A204.1 (cell line): Measurements from ENCODE around the gene PLCH1.

Source experiments
- FAIRE-seq: peaks from 2 replicates; lab custom pipeline; 2012; peaks lifted over from hg19 to GRCh38; lab: Jason Lieb, UNC

The PLCH1 gene

GRCh38 chr3:155682426-155683343 lies 62.2 kb downstream of the PLCH1 start:
- FAIRE-seq, result no peak

DNA sequence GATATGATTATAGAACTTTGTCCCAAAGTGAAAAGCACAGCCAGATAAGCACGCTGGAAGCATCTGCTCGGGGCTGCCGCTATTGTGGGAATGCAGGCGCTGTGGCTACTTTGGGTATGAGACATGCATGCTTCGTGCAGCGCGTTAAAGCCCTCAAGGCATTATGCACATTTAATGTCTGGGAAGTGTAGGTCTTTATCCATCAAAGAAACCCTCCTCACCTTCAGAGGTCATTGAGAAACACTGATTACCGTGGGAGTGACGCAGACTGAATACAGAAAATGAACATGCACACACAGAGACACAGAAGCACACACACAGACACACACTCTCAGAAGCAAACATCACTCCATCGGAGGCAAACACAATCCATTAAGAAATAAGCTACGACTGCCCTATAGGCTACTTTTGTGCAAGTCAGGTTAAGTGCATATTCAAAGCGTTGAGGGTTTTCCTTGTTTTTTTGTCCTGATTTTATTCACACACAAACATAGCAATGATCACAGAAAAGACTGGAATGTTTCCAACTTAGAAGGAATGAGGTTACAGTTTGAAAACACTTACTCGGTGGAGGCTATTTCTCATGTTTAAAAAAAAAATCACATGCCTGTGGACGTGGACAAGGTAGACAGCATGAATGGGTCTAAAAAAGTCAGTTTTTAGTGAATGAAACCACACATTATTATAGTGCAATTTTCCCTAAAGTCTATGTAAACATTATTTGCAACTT lies 68.5 kb downstream of the PLCH1 start:
- no peak for FAIRE-seq

DNA sequence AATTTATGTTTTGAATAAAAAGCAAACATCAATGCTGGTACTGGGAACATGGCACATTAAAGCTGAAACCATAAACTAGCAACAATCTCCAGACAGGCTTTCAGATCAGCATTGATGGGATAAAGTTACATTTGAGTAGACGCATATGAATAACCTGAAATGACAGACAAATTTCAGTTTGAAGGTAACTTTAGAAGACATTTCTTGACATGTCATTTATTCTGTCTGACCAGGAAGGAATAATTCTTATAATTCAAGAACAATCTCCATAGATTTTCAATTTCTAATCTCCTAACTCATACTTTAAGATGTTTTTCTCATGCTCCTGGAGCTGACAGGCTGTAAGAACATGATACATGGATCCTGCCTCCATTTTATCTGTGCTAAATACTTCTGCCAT lies 69.8 kb downstream of the PLCH1 start:
- no peak for FAIRE-seq

- FAIRE-seq, result no peak
Observed at GRCh38 chr3:155673421-155673820, 71.5 kb downstream of the PLCH1 start.

DNA sequence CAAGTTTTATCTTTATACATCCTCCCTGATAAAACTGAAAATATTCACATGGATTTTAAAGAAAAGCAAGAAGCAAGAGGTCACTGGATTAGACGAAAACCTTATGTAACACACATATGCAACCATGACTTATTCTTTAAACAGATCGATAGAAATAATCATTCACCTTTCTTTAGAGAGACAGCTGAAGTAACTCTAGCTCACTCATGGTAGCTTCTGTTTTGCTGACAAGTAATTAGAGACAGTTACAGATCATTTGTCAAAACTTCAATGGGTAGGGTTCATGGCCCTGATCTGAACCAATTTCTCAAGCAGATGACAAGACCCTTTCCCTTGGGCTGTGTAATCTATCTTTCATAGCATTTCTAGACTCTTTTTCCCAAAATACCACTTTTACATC lies 74.5 kb downstream of the PLCH1 start:
- no peak for FAIRE-seq

- FAIRE-seq, result no peak
Observed at GRCh38 chr3:155667988-155668387, 76.9 kb downstream of the PLCH1 start.

- no peak for FAIRE-seq
Observed at GRCh38 chr3:155664925-155665695, 79.8 kb downstream of the PLCH1 start.

DNA sequence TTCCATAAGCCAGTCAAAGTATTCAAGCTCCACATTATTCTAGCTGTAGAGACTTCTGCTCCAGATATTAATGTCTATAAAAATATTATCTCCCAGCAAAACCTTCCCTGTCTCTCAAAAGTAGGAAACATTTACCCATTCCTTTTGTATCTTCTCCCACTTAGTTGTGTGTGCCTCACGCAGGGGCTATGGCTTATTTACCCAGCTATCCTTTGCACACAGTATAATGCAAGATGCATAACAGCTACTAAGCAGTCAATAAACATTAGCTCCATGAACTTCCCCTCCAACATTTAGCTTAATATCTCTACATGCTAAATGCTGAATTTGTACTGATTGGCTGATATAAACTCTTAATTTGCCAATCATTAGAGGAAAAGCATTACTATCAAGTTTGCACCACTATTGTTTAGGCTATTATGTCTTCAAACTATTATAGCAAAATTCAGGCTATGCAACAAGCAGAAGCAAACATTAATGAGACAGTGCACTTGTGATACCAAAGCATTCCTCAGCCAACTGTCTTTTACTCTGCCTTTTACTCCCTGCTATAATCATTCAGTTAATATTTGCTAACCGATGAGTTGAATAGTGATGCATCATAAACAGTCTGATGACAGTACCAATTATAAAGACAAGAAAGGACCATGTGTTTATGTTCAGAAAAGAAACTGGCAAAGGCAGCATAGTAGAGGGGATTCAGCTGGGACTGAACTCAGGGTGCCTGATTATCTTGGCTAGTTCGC lies 81.2 kb downstream of the PLCH1 start:
- FAIRE-seq, result no peak

DNA sequence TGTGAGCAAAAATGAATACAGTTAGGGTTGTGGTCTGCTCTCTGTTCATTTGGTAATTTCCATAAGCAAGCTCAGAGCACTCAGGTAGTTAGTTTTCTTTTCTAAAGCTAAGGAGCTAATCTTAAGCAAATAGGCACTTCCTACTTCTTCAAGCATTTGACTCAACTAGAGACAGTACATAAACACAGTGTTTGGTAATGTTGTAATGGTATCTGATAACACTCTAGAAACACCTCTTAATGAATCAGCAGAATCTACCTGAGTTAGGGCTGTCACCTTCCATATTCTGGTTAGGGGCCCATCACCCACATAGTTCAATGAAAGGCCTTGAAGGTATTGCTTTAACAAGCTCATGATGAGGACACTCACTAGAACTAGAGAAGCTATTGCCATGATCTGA lies 83.1 kb downstream of the PLCH1 start:
- FAIRE-seq, result no peak

- no peak for FAIRE-seq
Observed at GRCh38 chr3:155661042-155661441, 83.8 kb downstream of the PLCH1 start.

DNA sequence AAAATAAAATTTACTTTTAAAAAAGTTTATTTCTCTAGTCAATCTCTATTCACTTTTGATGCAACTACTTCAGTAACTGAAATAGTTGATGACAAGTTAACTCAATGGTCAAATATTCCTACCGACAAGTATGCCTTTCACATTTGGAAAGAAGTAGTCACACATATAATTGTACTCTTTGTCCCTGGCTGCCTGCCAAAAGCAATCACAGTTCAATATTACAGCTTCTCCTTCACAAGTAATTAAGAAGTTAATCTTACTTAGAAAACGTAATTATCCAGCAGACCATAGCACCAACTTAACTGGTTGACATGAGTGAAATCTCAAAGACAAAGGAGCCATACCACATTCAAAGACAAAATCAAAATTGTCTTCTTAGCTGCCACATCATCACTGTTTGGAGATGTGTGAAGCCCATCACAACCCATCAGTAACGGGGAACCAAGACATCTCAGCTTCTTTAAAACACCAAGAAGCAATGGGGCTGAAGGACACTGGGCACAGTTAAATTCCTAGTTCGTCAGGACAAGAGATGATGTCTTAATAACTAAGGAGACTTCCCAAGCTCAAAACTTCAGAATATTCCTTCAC lies 86.1 kb downstream of the PLCH1 start:
- FAIRE-seq, result no peak

DNA sequence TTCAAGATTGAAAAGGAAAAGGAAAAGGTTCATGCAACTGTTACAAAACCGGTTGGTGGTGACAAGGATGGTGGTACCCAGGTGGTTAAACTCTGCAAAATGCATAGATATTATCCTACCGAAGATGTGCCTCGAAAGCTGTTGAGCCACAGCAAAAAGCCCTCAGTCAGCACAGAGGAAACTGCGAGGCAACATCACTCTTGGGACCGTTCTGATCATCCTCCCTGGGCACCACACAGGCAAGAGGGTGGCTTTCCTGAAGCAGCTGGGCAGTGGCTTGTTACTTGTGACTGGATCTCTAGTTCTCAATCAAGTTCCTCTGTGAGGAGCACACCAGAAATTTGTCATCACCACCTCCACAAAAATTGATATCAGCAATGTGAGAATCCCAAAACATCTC lies 86.9 kb downstream of the PLCH1 start:
- no peak for FAIRE-seq

DNA sequence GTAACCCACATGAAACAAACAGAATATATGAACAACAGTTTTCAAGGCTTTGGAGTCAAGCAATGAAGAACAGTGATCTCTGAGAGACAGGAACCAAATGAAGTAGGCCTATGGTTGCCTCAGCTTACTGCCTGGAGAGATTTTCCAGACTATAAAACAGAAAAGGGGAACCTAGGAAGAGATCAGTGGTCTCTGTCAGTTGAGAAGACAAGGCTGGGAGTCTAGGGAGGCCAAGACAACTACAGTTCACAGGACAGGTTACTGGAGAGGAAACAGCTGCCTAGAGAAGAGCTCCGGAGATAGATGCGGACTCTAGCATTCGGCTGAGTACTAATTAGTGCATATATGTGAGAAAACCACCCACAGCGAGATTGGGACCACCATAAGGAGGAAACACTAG lies 87.7 kb downstream of the PLCH1 start:
- no peak for FAIRE-seq

DNA sequence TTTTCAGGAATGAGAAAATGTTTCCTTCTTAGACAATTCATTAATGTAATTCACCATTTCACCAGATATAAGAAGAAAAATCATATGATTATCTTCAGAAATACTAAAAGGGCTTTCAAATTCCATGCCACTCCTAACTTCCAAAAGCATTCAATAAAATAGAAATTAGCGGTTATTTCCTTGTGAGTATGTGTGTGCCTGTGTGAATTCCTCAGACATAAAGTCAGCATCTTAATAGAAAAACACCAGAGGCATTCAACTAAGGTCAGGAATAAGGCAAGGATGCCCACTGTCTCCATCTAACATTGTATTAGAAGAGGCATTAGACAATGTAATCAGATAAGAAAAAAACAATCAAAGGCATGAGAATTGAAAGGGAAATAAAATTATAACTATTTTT lies 88.4 kb downstream of the PLCH1 start:
- no peak for FAIRE-seq

DNA sequence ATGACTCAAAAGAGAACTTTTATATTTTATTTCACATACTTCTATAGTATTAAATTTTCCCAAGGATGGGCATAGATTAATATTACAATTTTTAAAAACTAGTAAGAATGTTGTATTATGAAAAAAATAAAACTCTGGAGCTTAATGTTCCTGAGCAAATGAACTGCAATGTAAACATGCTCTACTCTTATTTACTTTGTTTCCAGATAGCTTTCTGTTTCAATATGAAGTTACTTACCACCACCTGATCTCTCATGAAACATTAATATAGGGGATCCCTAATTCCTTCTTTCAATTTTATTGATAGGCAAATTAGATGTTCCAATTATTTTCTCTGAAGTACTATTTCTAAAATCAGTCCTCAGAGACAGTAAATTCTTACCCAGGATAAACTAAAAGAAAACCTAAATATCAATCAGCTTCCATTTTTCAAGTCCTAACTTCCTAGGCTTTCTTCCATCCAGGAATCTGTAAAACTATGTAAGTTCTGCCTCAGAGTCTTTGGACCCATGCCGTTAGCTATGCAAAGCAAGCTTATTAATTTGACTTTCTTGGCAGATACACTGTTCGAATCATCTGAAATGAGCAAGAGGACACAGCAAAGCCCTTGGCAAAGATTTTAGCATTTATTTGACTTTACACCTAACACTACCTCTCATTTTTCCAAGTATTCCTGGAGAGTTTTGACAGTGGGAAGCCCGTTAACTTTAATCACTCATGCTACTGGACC lies 93.2 kb downstream of the PLCH1 start:
- FAIRE-seq, result no peak

DNA sequence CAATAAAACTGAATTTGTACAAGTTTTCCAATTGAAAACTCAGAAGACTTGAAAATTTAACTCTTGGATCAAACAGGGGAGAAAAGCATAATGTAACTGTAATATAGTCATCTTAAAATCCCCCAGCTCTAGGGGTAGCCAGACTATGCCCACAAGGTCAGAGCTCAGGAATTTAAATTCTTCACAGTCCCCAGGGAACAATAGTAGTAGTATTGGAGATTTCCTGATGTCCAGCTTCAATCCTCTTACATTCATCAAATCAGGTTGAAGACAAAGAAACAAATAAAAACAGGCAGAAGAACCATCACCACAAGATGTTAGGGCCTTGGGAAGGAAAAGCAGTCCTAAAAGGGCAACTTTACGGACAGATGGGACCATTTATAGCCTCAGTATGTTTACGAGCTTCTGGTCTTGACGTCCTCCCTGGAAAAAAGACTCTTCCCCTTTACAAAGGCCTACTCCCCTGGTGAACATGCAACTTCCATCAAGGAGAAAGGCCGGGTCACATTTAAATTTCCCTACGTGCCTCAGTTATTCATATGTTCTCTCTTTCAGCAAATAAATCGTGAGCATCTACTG lies 96.8 kb downstream of the PLCH1 start:
- FAIRE-seq, result no peak

DNA sequence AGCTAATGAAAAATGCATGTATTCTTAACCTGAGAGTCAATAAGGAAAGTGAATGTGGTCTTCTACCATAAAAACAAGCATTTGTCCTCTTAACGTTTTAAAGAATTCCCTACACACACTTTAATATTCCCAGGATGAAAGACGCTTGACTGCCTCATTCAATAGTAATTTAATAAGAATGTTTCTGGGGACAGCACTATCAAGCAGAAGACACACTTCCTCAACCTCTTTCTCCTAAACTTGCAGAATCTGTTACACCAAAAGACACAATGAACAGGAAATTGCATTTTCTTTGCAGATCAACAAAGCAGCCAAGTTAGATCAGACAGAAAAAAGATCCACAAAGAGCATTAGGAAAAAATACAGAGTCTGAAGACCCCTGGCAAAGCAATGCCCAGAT lies 97.7 kb downstream of the PLCH1 start:
- no peak for FAIRE-seq

DNA sequence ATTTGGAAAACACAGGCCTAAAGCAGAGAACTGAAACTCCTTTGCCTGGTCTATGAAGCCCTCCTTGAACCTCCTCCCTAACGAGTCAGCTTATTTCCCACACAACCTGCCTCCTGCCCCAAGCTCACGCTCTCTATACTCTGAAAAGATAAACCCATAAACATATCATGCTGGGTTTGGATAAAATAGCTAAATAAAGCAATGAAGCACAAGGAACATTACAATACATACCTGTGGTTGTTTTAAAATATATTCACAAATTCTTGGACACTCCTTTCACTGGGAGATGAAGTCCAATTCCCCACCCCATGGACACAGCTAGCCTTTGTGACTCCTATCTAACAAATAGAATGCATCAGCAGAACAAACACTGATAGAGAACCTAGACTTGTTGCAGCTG lies 98.2 kb downstream of the PLCH1 start:
- FAIRE-seq, result no peak

GRCh38 chr3:155646128-155646527 lies 98.7 kb downstream of the PLCH1 start:
- no peak for FAIRE-seq

DNA sequence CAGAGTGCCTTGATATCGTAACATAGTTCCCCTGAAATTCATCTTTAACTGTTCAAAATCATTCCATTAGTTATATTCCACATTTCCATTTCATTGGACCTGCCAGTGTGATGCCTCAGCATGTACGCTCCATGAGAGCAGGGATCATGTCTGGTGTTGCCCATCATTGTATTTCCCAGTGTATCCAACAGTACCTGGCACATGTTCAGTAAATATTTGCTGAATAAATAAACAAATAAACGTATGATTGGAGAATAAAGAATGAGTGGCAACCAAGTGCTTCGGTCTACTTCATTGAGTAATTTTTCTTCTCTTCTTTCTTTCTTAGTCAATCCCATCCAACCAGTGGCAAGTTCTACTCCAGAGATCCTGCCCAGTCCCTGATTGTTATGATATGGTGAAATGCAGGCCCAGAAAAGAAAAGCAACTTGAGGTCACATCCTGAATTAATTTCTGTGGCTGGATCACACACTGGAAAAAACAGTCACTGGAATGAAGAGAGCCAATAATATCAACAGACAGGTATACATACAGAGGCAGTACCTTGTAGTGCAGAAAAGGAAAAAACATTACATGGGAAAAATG lies 101.2 kb downstream of the PLCH1 start:
- FAIRE-seq, result no peak
